ENCODE data around the gene TACC2.
"Not testable (repeated sequence)": the region's sequence is repeated elsewhere in the genome, so short reads cannot be mapped to it uniquely, and the experiment has no call there.

TACC2 gene

GRCh38 chr10:121981346-121981745 lies 7.6 kb upstream of the TACC2 start:
- no peak for DNase-seq

- DNase-seq, result no peak
These were observed 5.1 kb upstream of the TACC2 start for GRCh38 chr10:121983852-121984251.

- DNase-seq, result no peak
These were observed 4.5 kb upstream of the TACC2 start for GRCh38 chr10:121984463-121984862.

GRCh38 chr10:121990015-121990677 lies 1.2 kb downstream of the TACC2 start:
- DNase-seq, result no peak

- not testable (repeated sequence) for DNase-seq
These were observed 2.8 kb downstream of the TACC2 start for GRCh38 chr10:121991727-121992126.

GRCh38 chr10:121994429-121994941 lies 5.5 kb downstream of the TACC2 start:
- no peak for DNase-seq

- DNase-seq, result no peak
These were observed 9.5 kb downstream of the TACC2 start for GRCh38 chr10:121998462-121998861.

- DNase-seq, result no peak
These were observed 10.3 kb downstream of the TACC2 start for GRCh38 chr10:121999301-121999700.

- no peak for DNase-seq
These were observed 12.7 kb downstream of the TACC2 start for GRCh38 chr10:122001698-122002097.

GRCh38 chr10:122007415-122007814 lies 18.5 kb downstream of the TACC2 start:
- DNase-seq, result no peak

- no peak for DNase-seq
These were observed 21.6 kb downstream of the TACC2 start for GRCh38 chr10:122010405-122011050.

- DNase-seq, result no peak
These were observed 23.8 kb downstream of the TACC2 start for GRCh38 chr10:122012731-122013130.

- DNase-seq, result no peak
These were observed 24.4 kb downstream of the TACC2 start for GRCh38 chr10:122013311-122013780.

- DNase-seq, result no peak
These were observed 25.8 kb downstream of the TACC2 start for GRCh38 chr10:122014652-122015248.

- not testable (repeated sequence) for DNase-seq
These were observed 29.0 kb downstream of the TACC2 start for GRCh38 chr10:122017926-122018325.

- no peak for DNase-seq
These were observed 29.5 kb downstream of the TACC2 start for GRCh38 chr10:122018491-122018890.

GRCh38 chr10:122018951-122019413 lies 30.0 kb downstream of the TACC2 start:
- no peak for DNase-seq

- DNase-seq, result no peak
These were observed 30.5 kb downstream of the TACC2 start for GRCh38 chr10:122019414-122019975.

- DNase-seq, result no peak
These were observed 31.3 kb downstream of the TACC2 start for GRCh38 chr10:122020226-122020625.

- DNase-seq, result no peak
These were observed 32.4 kb downstream of the TACC2 start for GRCh38 chr10:122021379-122021778.

- no peak for DNase-seq
These were observed 32.9 kb downstream of the TACC2 start for GRCh38 chr10:122021828-122022227.

- no peak for DNase-seq
These were observed 33.3 kb downstream of the TACC2 start for GRCh38 chr10:122022276-122022675.

- DNase-seq, result not testable (repeated sequence)
These were observed 34.3 kb downstream of the TACC2 start for GRCh38 chr10:122023257-122023656.
